Adrenal gland (tissue), 12 donors: ENCODE measurements around the gene LYPD1. TPM values are rescaled to one million over a fixed set of nuclear protein-coding genes. Genes with fewer than 3 reads are reported as not detected.
"Not testable (repeated sequence)": the region's sequence is repeated elsewhere in the genome, so short reads cannot be mapped to it uniquely, and the experiment has no call there.

Source experiments
- DNase-seq, 7 donors: peaks; one replicate each; pipeline ENCODE4 v3.0.0-alpha.2; 2019 to 2020
- H3K27ac ChIP-seq, 5 donors: fragments of 200-600 bp; sonication (generic) in 4 of 5; 1 replicate in 3 of 5; 2 replicates in 2 of 5; pipeline versions ENCODE4 v1.5.1 to v1.8.0; 2016 to 2020; ENCODE audit warnings: mild to moderate bottlenecking in 1 of 5
- H3K27me3 ChIP-seq: fragments of 200-600 bp; 2 replicates; pipeline ENCODE4 v1.8.0; 2021
- H3K36me3 ChIP-seq, 2 donors: fragments of 200-600 bp; replicated peaks in 1 of 2; 1 replicate in 1 of 2; 2 replicates in 1 of 2; pipeline versions ENCODE4 v1.5.1 to v1.8.0; 2018 to 2022
- H3K4me1 ChIP-seq, 2 donors: fragments of 200-600 bp; replicated peaks in 1 of 2; 1 replicate in 1 of 2; 2 replicates in 1 of 2; pipeline versions ENCODE4 v1.5.1 to v1.8.0; 2018 to 2021
- H3K4me3 ChIP-seq, 4 donors: fragments of 200-600 bp; sonication (generic) in 3 of 4; one replicate each; pipeline ENCODE4 v1.5.1; 2016 to 2018
- H3K9me3 ChIP-seq, 3 donors: fragments of 200-600 bp; sonication (generic) in 1 of 3; replicated peaks in 1 of 3; 1 replicate in 2 of 3; 2 replicates in 1 of 3; pipeline versions ENCODE4 v1.5.1 to v1.8.0; 2016 to 2021
- CTCF ChIP-seq, 6 experiments: fragments of 450-650 bp in 4 of 6; fragments of 200-600 bp in 2 of 6; sonication (generic) in 1 of 6; IDR thresholded peaks; 1 replicate in 5 of 6; 2 replicates in 1 of 6; pipeline versions ENCODE4 v1.5.1 to v1.8.0; 2016 to 2021; ENCODE audit warnings: antibody characterized with exemption in 6 of 6, mild to moderate bottlenecking in 2 of 6, moderate library complexity in 1 of 6
- POLR2A ChIP-seq, 2 donors: fragments of 450-650 bp; IDR thresholded peaks; one replicate each; pipeline ENCODE4 v1.6.1; 2017; ENCODE audit warnings: antibody characterized with exemption in 2 of 2, mild to moderate bottlenecking in 2 of 2, moderate library complexity in 1 of 2
- WGBS, 4 donors: extraction: QIAGEN DNeasy Blood & Tissue Kit in 2 of 4; methylation state at CpG; one replicate each; pipeline versions ENCODE4 v1.1.5 to v1.1.7; 2013 to 2017; 5-methylcytosine and 5-hydroxymethylcytosine counted together
- intact Hi-C, 2 donors: fragments of 100-400 bp; cut with DNase I; formaldehyde crosslinking; loops; one replicate each; pipeline versions ENCODE4 v1.14.1 to v1.15.0; 2022 to 2023
- polyA plus RNA-seq, 3 donors: library from polyadenylated mRNA; stranded (reverse); fragments of 200-250 nt in 2 of 3; fragments of 350-450 nt in 1 of 3; fragmentation: Illumina TruSeq in 1 of 3; extraction: RNeasy Lipid Tissue Mini Kit (QIAGEN cat#74804) in 1 of 3; gene quantifications; one replicate each; pipeline ENCODE4 v1.2.3, GENCODE V29; 2013 to 2014
- total RNA-seq, 9 donors: library from RNA; depleted of rRNA in 4 of 9; stranded (reverse); fragments of >200 nt in 4 of 9; fragments of 120-200 nt in 1 of 9; fragmentation: NEBNext Ultra II Directional in 1 of 9; extraction: Animal tissue kit (Norgen Biotek cat#: 25700) in 1 of 9; gene quantifications; one replicate each; pipeline versions ENCODE4 v1.1.0 to v1.2.4, GENCODE V29; 2013 to 2023
- donor health status: healthy with polysubstance abuse.
- donor health status: Bipolar disorder and iron deficiency.
- donor health status: DM: yes; HTN: yes; CAD: no.
- donor health status: DM: no; HTN: no; CAD: no.
- donor health status: DM: no; HTN: no; CAD: no.
- donor health status: DM: yes; HTN: yes; CAD: no.

LYPD1 gene
- total and polyA plus RNA-seq, 12 donors, result 0.22 to 6.9 (median 0.80) TPM; not detected in 2

- WGBS, 4 donors, result 68 to 72% (median 69%) methylated on average over 4 of the region's 4 CpGs
- DNase-seq, result no peak
- TF ChIP-seq POLR2A (IDR thresholded peaks at IDR 0.05) (no peak), CTCF (IDR thresholded peaks at IDR 0.05) (no peak)
- Histone ChIP-seq H3K36me3 (no peaks in the 10 kb centered on the region), H3K4me3 (no peak overlapping the region), H3K27me3 (no peaks in the 10 kb centered on the region), H3K4me1 (no peaks in the 10 kb centered on the region), H3K9me3 (no peaks in the 10 kb centered on the region), H3K27ac (no peak overlapping the region)
- intact Hi-C loops, result no loop called here
Measured at GRCh38 chr2:132703396-132703795, 33.4 kb upstream of the LYPD1 start.

GRCh38 chr2:132701810-132702209, 31.8 kb upstream of the LYPD1 start:
- WGBS, 4 donors, result 70 to 79% (median 73%) methylated on average over 2 of the region's 2 CpGs
- no peak for DNase-seq
- Histone ChIP-seq H3K36me3 (no peaks in the 10 kb centered on the region), H3K9me3 (no peaks in the 10 kb centered on the region), H3K27ac (no peak overlapping the region), H3K4me1 (no peaks in the 10 kb centered on the region), H3K27me3 (no peaks in the 10 kb centered on the region), H3K4me3 (no peak overlapping the region)
- TF ChIP-seq CTCF (IDR thresholded peaks at IDR 0.05) (no peak), POLR2A (IDR thresholded peaks at IDR 0.05) (no peak)
- intact Hi-C loops, result no loop called here

- H3K9me3 ChIP-seq, intact Hi-C loops, H3K27ac ChIP-seq, H3K4me3 ChIP-seq, H3K27me3 ChIP-seq, H3K4me1 ChIP-seq, H3K36me3 ChIP-seq, DNase-seq: not testable (repeated sequence)
- WGBS, 4 donors, result 88 to 100% (median 93%) methylated on average over 1 to 2 of the region's 2 CpGs
Measured at GRCh38 chr2:132699802-132700201, 29.8 kb upstream of the LYPD1 start.

GRCh38 chr2:132698347-132698746, 28.3 kb upstream of the LYPD1 start:
- H3K4me1 ChIP-seq, H3K9me3 ChIP-seq, DNase-seq, H3K27ac ChIP-seq, H3K4me3 ChIP-seq, H3K27me3 ChIP-seq, H3K36me3 ChIP-seq, intact Hi-C loops: not testable (repeated sequence)
- 70 to 76% (median 75%) methylated on average over 3 of the region's 3 CpGs for WGBS, 4 donors

GRCh38 chr2:132697556-132698205, 27.7 kb upstream of the LYPD1 start:
- 60 to 72% (median 63%) methylated on average over 4 of the region's 4 CpGs for WGBS, 4 donors
- Histone ChIP-seq H3K4me1 (no peaks in the 10 kb centered on the region), H3K27ac (no peak overlapping the region), H3K4me3 (no peak overlapping the region), H3K27me3 (no peaks in the 10 kb centered on the region), H3K36me3 (no peaks in the 10 kb centered on the region), H3K9me3 (no peaks in the 10 kb centered on the region)
- TF ChIP-seq CTCF (IDR thresholded peaks at IDR 0.05) (no peak), POLR2A (IDR thresholded peaks at IDR 0.05) (no peak)
- intact Hi-C loops, result no loop called here
- no peak for DNase-seq
